Right lobe of liver (tissue), 4 donors: ENCODE measurements around the gene DEPDC5.

Source experiments
- POLR2A ChIP-seq: fragments of 450-650 bp; IDR thresholded peaks from one replicate; pipeline ENCODE4 v1.6.1; 2017; ENCODE audit warnings: antibody characterized with exemption, mild to moderate bottlenecking
- TF ChIP-seq, protein P1 (sequence below), 4 donors: fragments of 200-600 bp in 3 of 4; fragments of 450-650 bp in 1 of 4; IDR thresholded peaks; one replicate each; pipeline versions ENCODE4 v1.5.1 to v1.8.0; 2016 to 2022; ENCODE audit warnings: antibody characterized with exemption in 4 of 4, mild to moderate bottlenecking in 2 of 4
- donor health status: DM: no; HTN: no; CAD: no.
- donor health status: DM: no; HTN: no; CAD: no.
- donor health status: DM: no; HTN: yes; CAD: no.

DNA sequence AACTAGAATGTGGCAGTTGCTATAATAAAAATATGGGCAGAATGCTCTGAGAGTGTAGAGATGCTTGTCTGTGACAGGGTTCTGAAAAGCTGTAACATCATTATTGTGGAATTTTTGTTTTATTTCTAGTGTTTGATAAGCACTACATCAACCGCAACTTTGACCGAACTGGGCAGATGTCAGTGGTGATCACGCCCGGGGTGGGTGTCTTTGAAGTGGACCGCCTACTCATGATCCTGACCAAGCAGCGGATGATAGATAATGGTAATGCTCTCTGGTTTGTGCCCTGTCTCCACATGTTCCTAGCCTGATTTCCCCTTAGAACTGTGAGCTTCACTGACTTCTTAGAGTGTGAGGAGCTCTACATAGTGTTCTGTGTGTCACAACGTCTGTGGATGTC, 48.8 kb downstream of the DEPDC5 start:
- no peak for TF ChIP-seq POLR2A
- TF ChIP-seq, protein P1, sequence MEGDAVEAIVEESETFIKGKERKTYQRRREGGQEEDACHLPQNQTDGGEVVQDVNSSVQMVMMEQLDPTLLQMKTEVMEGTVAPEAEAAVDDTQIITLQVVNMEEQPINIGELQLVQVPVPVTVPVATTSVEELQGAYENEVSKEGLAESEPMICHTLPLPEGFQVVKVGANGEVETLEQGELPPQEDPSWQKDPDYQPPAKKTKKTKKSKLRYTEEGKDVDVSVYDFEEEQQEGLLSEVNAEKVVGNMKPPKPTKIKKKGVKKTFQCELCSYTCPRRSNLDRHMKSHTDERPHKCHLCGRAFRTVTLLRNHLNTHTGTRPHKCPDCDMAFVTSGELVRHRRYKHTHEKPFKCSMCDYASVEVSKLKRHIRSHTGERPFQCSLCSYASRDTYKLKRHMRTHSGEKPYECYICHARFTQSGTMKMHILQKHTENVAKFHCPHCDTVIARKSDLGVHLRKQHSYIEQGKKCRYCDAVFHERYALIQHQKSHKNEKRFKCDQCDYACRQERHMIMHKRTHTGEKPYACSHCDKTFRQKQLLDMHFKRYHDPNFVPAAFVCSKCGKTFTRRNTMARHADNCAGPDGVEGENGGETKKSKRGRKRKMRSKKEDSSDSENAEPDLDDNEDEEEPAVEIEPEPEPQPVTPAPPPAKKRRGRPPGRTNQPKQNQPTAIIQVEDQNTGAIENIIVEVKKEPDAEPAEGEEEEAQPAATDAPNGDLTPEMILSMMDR (IDR thresholded peaks at IDR 0.05) = no peak
